ENCODE measurements around the gene ATP11A. TPM values are rescaled to one million over a fixed set of nuclear protein-coding genes. Genes with fewer than 3 reads are reported as not detected.
A peak's percentile ranks its signal among the peaks of the same experiment; 100 is the strongest.
"Not testable (repeated sequence)": the region's sequence is repeated elsewhere in the genome, so short reads cannot be mapped to it uniquely, and the experiment has no call there.

Gene ATP11A
- total RNA-seq, 1 donor from 2014 or later: 114 TPM

- no peaks in the 10 kb centered on the region for H3K36me3 Mint-ChIP-seq
- TF ChIP-seq, protein P1, sequence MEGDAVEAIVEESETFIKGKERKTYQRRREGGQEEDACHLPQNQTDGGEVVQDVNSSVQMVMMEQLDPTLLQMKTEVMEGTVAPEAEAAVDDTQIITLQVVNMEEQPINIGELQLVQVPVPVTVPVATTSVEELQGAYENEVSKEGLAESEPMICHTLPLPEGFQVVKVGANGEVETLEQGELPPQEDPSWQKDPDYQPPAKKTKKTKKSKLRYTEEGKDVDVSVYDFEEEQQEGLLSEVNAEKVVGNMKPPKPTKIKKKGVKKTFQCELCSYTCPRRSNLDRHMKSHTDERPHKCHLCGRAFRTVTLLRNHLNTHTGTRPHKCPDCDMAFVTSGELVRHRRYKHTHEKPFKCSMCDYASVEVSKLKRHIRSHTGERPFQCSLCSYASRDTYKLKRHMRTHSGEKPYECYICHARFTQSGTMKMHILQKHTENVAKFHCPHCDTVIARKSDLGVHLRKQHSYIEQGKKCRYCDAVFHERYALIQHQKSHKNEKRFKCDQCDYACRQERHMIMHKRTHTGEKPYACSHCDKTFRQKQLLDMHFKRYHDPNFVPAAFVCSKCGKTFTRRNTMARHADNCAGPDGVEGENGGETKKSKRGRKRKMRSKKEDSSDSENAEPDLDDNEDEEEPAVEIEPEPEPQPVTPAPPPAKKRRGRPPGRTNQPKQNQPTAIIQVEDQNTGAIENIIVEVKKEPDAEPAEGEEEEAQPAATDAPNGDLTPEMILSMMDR (IDR thresholded peaks at IDR 0.05; ENCODE audit: unreplicated experiment): no peak
- peaks cover 57% of the 10 kb centered on the region for H3K4me1 Mint-ChIP-seq
- peak overlapping the region; percentile 40 for H3K27ac Mint-ChIP-seq
- no peaks in the 10 kb centered on the region for H3K9me3 Mint-ChIP-seq
- no peaks in the 10 kb centered on the region for H3K27me3 Mint-ChIP-seq (ENCODE audit: low read depth)
- DNase-seq (ENCODE audit: low spot score in 2 of 2, unreplicated experiment in 2 of 2): no peak
- H3K4me3 Mint-ChIP-seq: no peak overlapping the region
Observed at GRCh38 chr13:112705286-112705685, 15.4 kb downstream of the ATP11A start.

- H3K4me1 Mint-ChIP-seq: peaks cover 64% of the 10 kb centered on the region
- TF ChIP-seq, protein P1 (IDR thresholded peaks at IDR 0.05; ENCODE audit: unreplicated experiment): no peak
- DNase-seq (ENCODE audit: low spot score in 2 of 2, unreplicated experiment in 2 of 2): no peak
- H3K27me3 Mint-ChIP-seq (ENCODE audit: low read depth): no peaks in the 10 kb centered on the region
- no peaks in the 10 kb centered on the region for H3K9me3 Mint-ChIP-seq
- no peak overlapping the region for H3K27ac Mint-ChIP-seq
- H3K36me3 Mint-ChIP-seq: no peaks in the 10 kb centered on the region
- no peak overlapping the region for H3K4me3 Mint-ChIP-seq
Observed at GRCh38 chr13:112706171-112706570, 16.3 kb downstream of the ATP11A start.

- no peaks in the 10 kb centered on the region for H3K9me3 Mint-ChIP-seq
- peaks cover 75% of the 10 kb centered on the region for H3K4me1 Mint-ChIP-seq
- H3K27me3 Mint-ChIP-seq (ENCODE audit: low read depth): no peaks in the 10 kb centered on the region
- DNase-seq (ENCODE audit: low spot score in 2 of 2, unreplicated experiment in 2 of 2): no peak
- peak overlapping the region; percentile 68 for H3K27ac Mint-ChIP-seq
- H3K36me3 Mint-ChIP-seq: no peaks in the 10 kb centered on the region
- TF ChIP-seq, protein P1 (IDR thresholded peaks at IDR 0.05; ENCODE audit: unreplicated experiment): no peak
- H3K4me3 Mint-ChIP-seq: no peak overlapping the region
Observed at GRCh38 chr13:112708560-112709240, 18.9 kb downstream of the ATP11A start.

DNA sequence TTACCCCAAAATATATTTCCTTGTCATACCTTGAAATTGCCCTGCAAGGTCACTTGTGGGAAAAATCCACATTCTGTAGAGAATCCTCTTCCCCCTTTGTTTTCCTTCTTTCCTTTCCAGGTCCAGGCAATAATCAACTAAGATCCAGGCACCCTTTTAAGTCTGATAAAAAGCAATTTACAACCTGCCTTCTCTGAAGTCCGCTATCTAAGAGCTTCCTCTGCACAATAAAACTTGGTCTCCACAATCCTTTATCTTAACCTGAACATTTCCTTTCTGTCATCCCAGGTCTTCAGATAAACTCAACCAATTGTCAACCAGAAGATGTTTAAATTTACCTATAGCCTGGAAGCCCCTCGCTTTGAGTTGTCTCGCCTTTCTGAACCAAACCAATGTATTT lies 19.5 kb downstream of the ATP11A start:
- H3K9me3 Mint-ChIP-seq; H3K4me3 Mint-ChIP-seq; H3K36me3 Mint-ChIP-seq; DNase-seq (ENCODE audit: low spot score in 2 of 2, unreplicated experiment in 2 of 2); H3K27me3 Mint-ChIP-seq (ENCODE audit: low read depth): not testable (repeated sequence)
- Mint-ChIP-seq H3K27ac (peak overlapping the region; percentile 53), H3K4me1 (peaks cover 72% of the 10 kb centered on the region)

- Mint-ChIP-seq H3K4me3 (no peak overlapping the region), H3K27ac (peak overlapping the region; percentile 88), H3K36me3 (peaks cover 6% of the 10 kb centered on the region), H3K27me3 (ENCODE audit: low read depth) (no peaks in the 10 kb centered on the region), H3K4me1 (peaks cover 68% of the 10 kb centered on the region), H3K9me3 (peaks cover 7% of the 10 kb centered on the region)
- peak in 1 of 2 experiments; percentile 13 for DNase-seq (ENCODE audit: low spot score in 2 of 2, unreplicated experiment in 2 of 2)
- TF ChIP-seq, protein P1 (IDR thresholded peaks at IDR 0.05; ENCODE audit: unreplicated experiment): no peak
Observed at GRCh38 chr13:112709825-112710783, 20.3 kb downstream of the ATP11A start.
